Measurements from ENCODE around the gene ADCY1. TPM values are rescaled to one million over a fixed set of nuclear protein-coding genes. Genes with fewer than 3 reads are reported as not detected.

ADCY1 gene
- total RNA-seq, 2 donors from 2014 or later, result 5.7 to 7.4 TPM

- DNase-seq (no peak), ATAC-seq (no peak)
- intact Hi-C loops (cut with DNase I), result no loop called here
Observed at GRCh38 chr7:45589915-45590678, 15.9 kb downstream of the ADCY1 start.

GRCh38 chr7:45590679-45591057 lies 16.5 kb downstream of the ADCY1 start:
- DNase-seq, result no peak
- intact Hi-C loops (cut with DNase I), result no loop called here
- ATAC-seq, result no peak

GRCh38 chr7:45591101-45591906 lies 17.1 kb downstream of the ADCY1 start:
- ATAC-seq (no peak), DNase-seq (no peak)
- intact Hi-C loops (cut with DNase I), result no loop called here

GRCh38 chr7:45592230-45592991 lies 18.2 kb downstream of the ADCY1 start:
- DNase-seq (no peak), ATAC-seq (no peak)
- intact Hi-C loops (cut with DNase I), result no loop called here

- no peak for ATAC-seq
- intact Hi-C loops (cut with DNase I), result no loop called here
- DNase-seq, result no peak
Observed at GRCh38 chr7:45593121-45593541, 19.0 kb downstream of the ADCY1 start.

GRCh38 chr7:45593877-45594276 lies 19.7 kb downstream of the ADCY1 start:
- intact Hi-C loops (cut with DNase I), result no loop called here
- DNase-seq (no peak), ATAC-seq (no peak)

- DNase-seq, result no peak
Observed at GRCh38 chr7:45594745-45595535, 20.8 kb downstream of the ADCY1 start.

GRCh38 chr7:45595809-45596664 lies 21.9 kb downstream of the ADCY1 start:
- intact Hi-C loops (cut with DNase I), result no loop called here
- ATAC-seq (no peak), DNase-seq (no peak)

More at GRCh38 chr7:45594745-45595535, 20.8 kb downstream of the ADCY1 start:
- no peak for ATAC-seq
- intact Hi-C loops (cut with DNase I), result no loop called here

- intact Hi-C loops (cut with DNase I), result no loop called here
- DNase-seq (no peak), ATAC-seq (no peak)
Observed at GRCh38 chr7:45596665-45597095, 22.5 kb downstream of the ADCY1 start.

- ATAC-seq, result no peak
- intact Hi-C loops (cut with DNase I), result no loop called here
- no peak for DNase-seq
Observed at GRCh38 chr7:45597286-45597984, 23.3 kb downstream of the ADCY1 start.

- intact Hi-C loops (cut with DNase I), result no loop called here
- ATAC-seq (no peak), DNase-seq (no peak)
Observed at GRCh38 chr7:45598886-45599520, 24.8 kb downstream of the ADCY1 start.

GRCh38 chr7:45599851-45600706 lies 25.9 kb downstream of the ADCY1 start:
- ATAC-seq, result peak; percentile 63 to 72
- DNase-seq, result no peak

GRCh38 chr7:45601094-45601493 lies 26.9 kb downstream of the ADCY1 start:
- DNase-seq (no peak), ATAC-seq (no peak)
- intact Hi-C loops (cut with DNase I), result no loop called here

More at GRCh38 chr7:45599851-45600706, 25.9 kb downstream of the ADCY1 start:
- intact Hi-C loops (cut with DNase I), result no loop called here

- DNase-seq, result no peak
- intact Hi-C loops (cut with DNase I), result no loop called here
- no peak for ATAC-seq
Observed at GRCh38 chr7:45601816-45602540, 27.8 kb downstream of the ADCY1 start.

GRCh38 chr7:45606050-45606449 lies 31.9 kb downstream of the ADCY1 start:
- DNase-seq (no peak), ATAC-seq (no peak)
- intact Hi-C loops (cut with DNase I), result no loop called here

Data from left cardiac atrium (tissue), 4 donors.